GM10266 (cell line): ENCODE data around the gene AFM.

Experiments used
- DNase-seq: peaks from one replicate; pipeline ENCODE4 v3.0.0; 2012; ENCODE audit errors: extremely low spot score
- TF ChIP-seq, protein P1 (sequence below): IDR thresholded peaks from 2 replicates; pipeline ENCODE4 v1.5.1; 2012; ENCODE audit warnings: mild to moderate bottlenecking, low read depth; ENCODE audit not compliant: control insufficient read depth, insufficient read depth; ENCODE audit errors: missing control alignments

AFM gene

DNA sequence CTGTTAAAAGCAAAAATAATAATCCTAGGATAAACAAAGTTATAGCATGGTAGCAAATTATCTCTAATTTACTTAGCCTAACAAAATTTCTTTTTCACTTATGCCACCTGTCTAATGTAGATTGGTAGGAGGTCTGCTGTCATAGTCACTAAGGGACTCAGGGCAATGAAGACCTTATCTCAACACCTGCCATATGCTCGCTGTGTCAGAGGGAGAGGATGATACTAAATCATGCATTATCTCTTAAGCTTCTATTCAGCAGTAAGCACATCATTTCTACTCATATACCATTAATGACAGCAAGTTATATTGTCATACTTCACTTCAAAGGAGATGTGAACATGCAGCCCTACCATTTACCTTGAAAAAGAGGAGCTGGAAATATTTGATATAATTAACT lies 44.1 kb downstream of the AFM start:
- no peak for DNase-seq

DNA sequence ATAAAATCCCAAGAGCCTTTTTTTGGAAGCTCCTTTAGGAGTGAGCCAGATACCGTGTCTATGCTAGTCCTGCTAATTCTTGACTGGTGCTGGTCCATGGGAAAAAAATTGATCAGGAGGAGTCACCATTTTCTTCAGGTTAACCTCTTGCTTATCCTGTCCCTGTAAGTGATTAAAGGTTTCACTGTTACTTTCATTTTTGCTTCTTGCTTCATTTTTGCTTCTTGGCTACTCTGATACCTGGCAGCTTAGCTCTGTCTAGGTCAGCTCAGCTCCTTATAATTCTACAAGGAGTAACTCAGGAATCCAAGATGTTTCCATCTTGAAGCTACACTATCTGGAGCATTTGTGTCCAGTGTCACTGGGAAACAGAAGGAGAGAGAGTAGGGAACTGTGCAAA lies 45.7 kb downstream of the AFM start:
- no peak for DNase-seq
- TF ChIP-seq, protein P1, sequence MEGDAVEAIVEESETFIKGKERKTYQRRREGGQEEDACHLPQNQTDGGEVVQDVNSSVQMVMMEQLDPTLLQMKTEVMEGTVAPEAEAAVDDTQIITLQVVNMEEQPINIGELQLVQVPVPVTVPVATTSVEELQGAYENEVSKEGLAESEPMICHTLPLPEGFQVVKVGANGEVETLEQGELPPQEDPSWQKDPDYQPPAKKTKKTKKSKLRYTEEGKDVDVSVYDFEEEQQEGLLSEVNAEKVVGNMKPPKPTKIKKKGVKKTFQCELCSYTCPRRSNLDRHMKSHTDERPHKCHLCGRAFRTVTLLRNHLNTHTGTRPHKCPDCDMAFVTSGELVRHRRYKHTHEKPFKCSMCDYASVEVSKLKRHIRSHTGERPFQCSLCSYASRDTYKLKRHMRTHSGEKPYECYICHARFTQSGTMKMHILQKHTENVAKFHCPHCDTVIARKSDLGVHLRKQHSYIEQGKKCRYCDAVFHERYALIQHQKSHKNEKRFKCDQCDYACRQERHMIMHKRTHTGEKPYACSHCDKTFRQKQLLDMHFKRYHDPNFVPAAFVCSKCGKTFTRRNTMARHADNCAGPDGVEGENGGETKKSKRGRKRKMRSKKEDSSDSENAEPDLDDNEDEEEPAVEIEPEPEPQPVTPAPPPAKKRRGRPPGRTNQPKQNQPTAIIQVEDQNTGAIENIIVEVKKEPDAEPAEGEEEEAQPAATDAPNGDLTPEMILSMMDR, result no peak

More for the DNA sequence above, 44.1 kb downstream of the AFM start:
- TF ChIP-seq, protein P1, result no peak

- TF ChIP-seq, protein P1, result no peak
- no peak for DNase-seq
Measured at GRCh38 chr4:73528171-73528570, 46.6 kb downstream of the AFM start.

GRCh38 chr4:73533515-73534422 lies 52.2 kb downstream of the AFM start:
- TF ChIP-seq, protein P1, result no peak
- no peak for DNase-seq

GRCh38 chr4:73538162-73538561 lies 56.6 kb downstream of the AFM start:
- no peak for DNase-seq
- TF ChIP-seq, protein P1, result no peak

DNA sequence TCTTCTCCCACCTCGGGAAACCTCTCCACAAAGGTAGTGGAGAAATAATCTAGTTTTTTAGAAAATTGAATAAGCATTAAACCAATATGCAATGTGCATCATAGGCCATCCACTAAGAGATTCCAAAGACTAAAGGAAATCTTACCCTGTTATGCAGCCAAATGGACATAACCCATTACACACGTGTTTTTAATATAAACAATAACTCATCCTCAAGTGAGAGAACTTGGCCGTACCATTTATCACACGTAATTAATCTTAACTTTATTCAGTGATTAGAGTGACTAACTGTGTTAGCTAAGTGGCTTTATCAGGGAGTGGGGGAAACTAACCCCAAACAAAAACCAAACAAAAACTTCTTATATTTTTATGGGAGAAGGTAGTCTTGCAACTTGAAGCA lies 57.8 kb downstream of the AFM start:
- no peak for DNase-seq
- TF ChIP-seq, protein P1, result no peak

DNA sequence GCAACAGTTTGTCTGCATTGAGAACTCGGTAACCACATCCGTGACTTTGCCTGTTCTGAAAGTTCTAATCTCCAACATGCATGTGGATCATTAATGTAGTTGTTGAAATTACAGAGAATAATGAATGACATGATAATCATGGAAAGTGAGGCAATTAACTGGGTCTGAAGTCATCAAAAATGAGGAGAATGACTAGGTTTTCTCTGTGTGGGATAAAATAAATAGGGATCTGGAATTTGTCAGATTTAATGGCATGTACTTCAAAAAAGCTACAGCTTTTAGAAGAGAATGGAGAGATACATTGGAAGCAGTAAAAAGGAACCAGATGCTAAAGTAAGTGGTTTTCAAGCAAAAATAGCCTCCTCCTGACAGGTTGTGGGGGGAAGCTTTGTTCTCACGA lies 59.3 kb downstream of the AFM start:
- DNase-seq, result no peak
- TF ChIP-seq, protein P1, result no peak
